Gastroesophageal sphincter (tissue), 3 donors: Measurements from ENCODE around the gene GABBR2.

Experiments used
- CTCF ChIP-seq, 4 experiments: fragments of 200-600 bp in 2 of 4; fragments of 450-650 bp in 2 of 4; sonication (generic) in 1 of 4; IDR thresholded peaks; one replicate each; pipeline ENCODE4 v1.5.1; 2017 to 2019; ENCODE audit warnings: antibody characterized with exemption in 4 of 4, mild to moderate bottlenecking in 2 of 4, moderate library complexity in 2 of 4
- POLR2A ChIP-seq, 2 donors: fragments of 450-650 bp; IDR thresholded peaks; one replicate each; pipeline ENCODE4 v1.6.1; 2017; ENCODE audit warnings: antibody characterized with exemption in 2 of 2, mild to moderate bottlenecking in 2 of 2, moderate library complexity in 1 of 2

DNA sequence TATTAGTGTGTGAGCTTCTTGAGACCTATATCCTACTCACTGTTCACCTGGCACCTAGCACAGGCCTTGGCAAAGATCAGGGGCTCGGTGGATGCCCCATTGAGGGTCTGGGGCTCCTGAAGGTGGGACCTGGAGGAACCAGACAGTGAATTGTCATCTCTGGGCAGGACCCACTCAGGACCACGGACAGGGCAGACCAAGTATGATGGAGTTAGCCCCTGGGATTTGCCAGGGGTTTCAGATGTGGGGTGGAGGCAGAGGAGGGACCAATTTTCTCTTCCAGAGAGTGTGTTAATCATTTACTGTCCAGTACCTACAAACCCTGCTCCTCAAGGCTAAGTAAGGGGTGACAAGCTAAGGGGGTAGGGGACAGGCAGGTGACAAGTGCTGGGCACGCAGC, 424.0 kb downstream of the GABBR2 start:
- TF ChIP-seq POLR2A (IDR thresholded peaks at IDR 0.05) (no peak), CTCF (IDR thresholded peaks at IDR 0.05) (no peak)
